OCI-LY1 (cell line): ENCODE data around the gene SCNN1G.

Experiments used
- CTCF ChIP-seq: fragments of 200-600 bp; sonication (generic), shearing (Covaris generic); IDR thresholded peaks from 2 replicates; pipeline ENCODE4 v1.5.1; 2017; ENCODE audit warnings: mild to moderate bottlenecking, antibody characterized with exemption, low read length, moderate library complexity, mixed read lengths
- EZH2 ChIP-seq: fragments of 200-600 bp; sonication (generic), shearing (Covaris generic); IDR thresholded peaks from 2 replicates; pipeline ENCODE4 v1.8.0; 2017; ENCODE audit warnings: borderline replicate concordance, mixed run types, mild to moderate bottlenecking, antibody characterized with exemption, low read length, moderate library complexity, mixed read lengths

- no peak for TF ChIP-seq CTCF
- TF ChIP-seq EZH2 = no peak
Observed at GRCh38 chr16:23164736-23165135, 17.8 kb upstream of the SCNN1G start.
